Transverse colon (tissue), 4 donors: ENCODE data around the gene PDIK1L. TPM values are rescaled to one million over a fixed set of nuclear protein-coding genes. Genes with fewer than 3 reads are reported as not detected.

Experiments used
- DNase-seq: peaks from one replicate; pipeline ENCODE4 v3.0.0-alpha.2; 2019
- H3K27ac ChIP-seq, 4 donors: fragments of 200-600 bp; sonication (generic); 2 replicates each; pipeline ENCODE4 v1.5.1; 2016 to 2018; ENCODE audit warnings: inconsistent platforms in 4 of 4
- H3K27me3 ChIP-seq: fragments of 200-600 bp; sonication (generic); 2 replicates; pipeline ENCODE4 v1.5.1; 2017; ENCODE audit warnings: inconsistent platforms
- H3K36me3 ChIP-seq, 4 donors: fragments of 200-600 bp; sonication (generic); 2 replicates each; pipeline ENCODE4 v1.5.1; 2017 to 2019; ENCODE audit warnings: inconsistent platforms in 4 of 4
- H3K4me1 ChIP-seq, 4 donors: fragments of 200-600 bp; sonication (generic); 2 replicates each; pipeline ENCODE4 v1.5.1; 2017 to 2020; ENCODE audit warnings: inconsistent platforms in 4 of 4
- H3K4me3 ChIP-seq, 4 donors: fragments of 200-600 bp; sonication (generic); 1 replicate in 1 of 4; 2 replicates in 3 of 4; pipeline versions ENCODE4 v1.5.1 to v1.6.1; 2017 to 2019; ENCODE audit warnings: inconsistent platforms in 4 of 4
- H3K9me3 ChIP-seq, 2 donors: fragments of 200-600 bp; sonication (generic); 2 replicates each; pipeline ENCODE4 v1.5.1; 2017 to 2019; ENCODE audit warnings: inconsistent platforms in 2 of 2
- EP300 ChIP-seq: sonication (generic); formaldehyde crosslinking; IDR thresholded peaks from one replicate; pipeline ENCODE4 v1.6.1; 2017; ENCODE audit warnings: antibody characterized with exemption, low read depth
- POLR2A ChIP-seq: fragments of 450-650 bp; IDR thresholded peaks from one replicate; pipeline ENCODE4 v1.6.1; 2016; ENCODE audit warnings: antibody characterized with exemption, mild to moderate bottlenecking, moderate library complexity
- POLR2AphosphoS5 ChIP-seq, 3 donors: sonication (generic); formaldehyde crosslinking; IDR thresholded peaks; one replicate each; pipeline ENCODE4 v1.6.1; 2016; ENCODE audit warnings: antibody characterized with exemption in 3 of 3
- WGBS, 2 donors: methylation state at CpG; one replicate each; pipeline ENCODE4 v1.1.5; 2018; ENCODE audit warnings: low coverage in 1 of 2; 5-methylcytosine and 5-hydroxymethylcytosine counted together
- in situ Hi-C, 4 donors: fragments of 200-750 bp; cut with MboI; loops; one replicate each; pipeline versions ENCODE4 v1.15.0 to v1.15.1; 2017; ENCODE audit warnings: low sequenced_read_pairs in 3 of 4, low pct_ligation_motif_present in 1 of 4, low pct_unique_long_range_greater_than_20kb in 1 of 4
- intact Hi-C: fragments of 100-400 bp; cut with DNase I; formaldehyde crosslinking; loops from one replicate; pipeline ENCODE4 v1.15.1; 2023; ENCODE audit warnings: low total_unique reads
- total RNA-seq, 4 donors: library from RNA; depleted of rRNA; stranded (reverse); fragments of >200 nt; gene quantifications; one replicate each; pipeline ENCODE4 v1.1.0, GENCODE V29; 2016
- TF ChIP-seq, protein P1 (sequence below), 5 experiments: fragments of 200-600 bp in 3 of 5; fragments of 450-650 bp in 2 of 5; sonication (generic) in 3 of 5; IDR thresholded peaks; 1 replicate in 2 of 5; 2 replicates in 3 of 5; pipeline ENCODE4 v1.5.1; 2016 to 2017; ENCODE audit warnings: antibody characterized with exemption in 5 of 5, inconsistent platforms in 3 of 5, mild to moderate bottlenecking in 2 of 5, moderate library complexity in 1 of 5

Gene PDIK1L
- total RNA-seq, 4 donors from 2014 or later: 4.0 to 15.6 (median 9.8) TPM

DNA sequence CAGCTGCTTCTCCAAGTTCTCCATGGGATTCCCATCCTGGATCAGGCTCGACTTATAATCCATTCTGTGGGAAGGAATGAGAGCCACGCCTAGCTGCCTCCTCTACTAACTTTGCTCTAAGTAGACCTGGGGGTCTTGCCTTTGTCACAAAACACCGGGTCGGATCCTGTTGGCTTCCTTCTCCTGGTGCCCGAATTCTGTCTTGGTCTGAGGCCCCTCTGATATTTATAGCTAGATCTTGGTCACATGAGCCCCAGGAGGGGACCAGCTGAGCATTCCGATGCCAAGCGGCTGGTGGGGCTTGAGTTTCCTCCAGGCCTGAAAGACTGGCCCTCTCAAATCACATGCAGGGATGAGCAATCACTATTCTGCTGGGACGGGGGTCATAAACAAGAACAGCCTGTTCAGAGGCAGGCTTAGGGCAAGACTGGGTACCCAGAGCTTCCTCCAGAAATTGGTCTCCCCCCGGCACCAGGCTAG is 44.2 kb upstream of the PDIK1L start, which contains the start of gene TRIM63:
Gene TRIM63 (minus strand): TSS at position 199 of the 480 bp plus-strand sequence. CDS start 136 bp downstream, at position 63.
- Histone ChIP-seq H3K27ac (no peak within 1 kb of the TSS), H3K27me3 (peaks cover 10% of the 10 kb centered on the region), H3K9me3 (no peaks in the 10 kb centered on the region), H3K4me1 (peaks cover 0 to 4% (median 0%) of the 10 kb centered on the region in 4 donors), H3K4me3 (no peak within 1 kb of the TSS), H3K36me3 (no peaks in the 10 kb centered on the region)
- in situ Hi-C loops: no loop called here
- TF ChIP-seq POLR2AphosphoS5 (IDR thresholded peaks at IDR 0.05) (no peak), EP300 (no peak), POLR2A (no peak)
- TF ChIP-seq, protein P1, sequence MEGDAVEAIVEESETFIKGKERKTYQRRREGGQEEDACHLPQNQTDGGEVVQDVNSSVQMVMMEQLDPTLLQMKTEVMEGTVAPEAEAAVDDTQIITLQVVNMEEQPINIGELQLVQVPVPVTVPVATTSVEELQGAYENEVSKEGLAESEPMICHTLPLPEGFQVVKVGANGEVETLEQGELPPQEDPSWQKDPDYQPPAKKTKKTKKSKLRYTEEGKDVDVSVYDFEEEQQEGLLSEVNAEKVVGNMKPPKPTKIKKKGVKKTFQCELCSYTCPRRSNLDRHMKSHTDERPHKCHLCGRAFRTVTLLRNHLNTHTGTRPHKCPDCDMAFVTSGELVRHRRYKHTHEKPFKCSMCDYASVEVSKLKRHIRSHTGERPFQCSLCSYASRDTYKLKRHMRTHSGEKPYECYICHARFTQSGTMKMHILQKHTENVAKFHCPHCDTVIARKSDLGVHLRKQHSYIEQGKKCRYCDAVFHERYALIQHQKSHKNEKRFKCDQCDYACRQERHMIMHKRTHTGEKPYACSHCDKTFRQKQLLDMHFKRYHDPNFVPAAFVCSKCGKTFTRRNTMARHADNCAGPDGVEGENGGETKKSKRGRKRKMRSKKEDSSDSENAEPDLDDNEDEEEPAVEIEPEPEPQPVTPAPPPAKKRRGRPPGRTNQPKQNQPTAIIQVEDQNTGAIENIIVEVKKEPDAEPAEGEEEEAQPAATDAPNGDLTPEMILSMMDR (IDR thresholded peaks at IDR 0.05): no peak
- intact Hi-C loops: no loop called here
- no peak for DNase-seq
- WGBS, 2 donors: 60% methylated on average over 9 of the region's 9 CpGs; no CpG with 5 or more reads in 1 of the 2 donors

DNA sequence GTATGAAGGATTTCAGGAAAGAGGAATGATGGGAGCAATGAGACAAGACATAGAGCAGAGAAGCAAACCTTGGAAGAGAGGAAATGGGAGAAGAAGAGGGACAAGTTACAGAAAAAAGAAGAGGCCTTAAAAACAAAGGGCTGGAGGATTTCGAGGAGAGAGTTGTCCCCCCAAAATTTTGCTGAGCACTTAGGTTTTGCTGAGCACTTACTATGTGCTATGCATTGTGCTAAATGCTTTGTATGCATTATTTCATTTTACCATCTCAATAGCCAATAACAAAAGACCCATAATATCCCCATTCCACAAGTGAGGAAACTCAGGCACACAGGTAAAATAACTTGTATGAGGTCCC is 41.7 kb upstream of the PDIK1L start:
- H3K9me3 ChIP-seq: no peaks in the 10 kb centered on the region
- no peaks in the 10 kb centered on the region for H3K36me3 ChIP-seq
- TF ChIP-seq, protein P1 (IDR thresholded peaks at IDR 0.05): no peak
- TF ChIP-seq POLR2A (no peak), EP300 (no peak), POLR2AphosphoS5 (IDR thresholded peaks at IDR 0.05) (no peak)
- no peak overlapping the region for H3K4me3 ChIP-seq
- DNase-seq: no peak
- intact Hi-C loops: no loop called here
- peaks cover 0 to 8% (median 0%) of the 10 kb centered on the region in 4 donors for H3K4me1 ChIP-seq
- H3K27ac ChIP-seq: no peak overlapping the region
- in situ Hi-C loops: no loop called here
- 62 to 83% methylated on average over 1 of the region's 1 CpG for WGBS, 2 donors
- peaks cover 26% of the 10 kb centered on the region for H3K27me3 ChIP-seq

DNA sequence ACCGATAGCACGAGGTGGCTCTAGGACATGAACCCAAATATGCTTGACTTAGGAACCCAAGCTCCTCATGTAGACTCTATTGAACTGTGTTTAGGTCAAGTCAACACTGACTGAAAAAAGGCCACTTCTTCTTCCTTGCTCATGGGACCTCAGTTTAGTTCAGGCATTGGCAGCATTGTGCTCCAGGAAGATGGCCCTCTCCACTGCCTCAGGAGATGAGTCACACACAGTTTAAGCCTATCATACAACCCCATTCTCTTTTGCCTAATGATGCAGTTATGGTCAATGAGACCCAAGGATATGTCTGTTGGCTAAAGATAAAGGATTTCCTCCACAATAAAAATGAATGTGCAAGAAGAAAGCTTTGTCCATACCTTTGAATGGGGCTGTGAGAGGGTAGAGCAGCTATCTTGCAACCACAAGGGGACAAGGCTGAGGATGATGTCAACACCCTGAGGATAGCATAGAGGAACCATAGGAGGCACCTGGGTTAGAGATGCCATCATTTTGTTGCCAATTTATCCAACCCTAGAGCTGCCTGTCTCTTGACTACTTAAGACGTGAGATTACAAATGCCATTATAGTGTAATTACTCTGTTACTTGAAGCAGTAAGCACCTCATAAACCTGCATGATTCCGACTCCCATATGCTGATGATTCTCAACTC is 41.2 kb upstream of the PDIK1L start:
- no peak for DNase-seq
- Histone ChIP-seq H3K4me3 (no peak overlapping the region), H3K27me3 (peaks cover 26% of the 10 kb centered on the region), H3K4me1 (peaks cover 0 to 8% (median 0%) of the 10 kb centered on the region in 4 donors), H3K27ac (no peak overlapping the region), H3K36me3 (no peaks in the 10 kb centered on the region), H3K9me3 (no peaks in the 10 kb centered on the region)
- TF ChIP-seq EP300: no peak
- TF ChIP-seq, protein P1 (IDR thresholded peaks at IDR 0.05): no peak
- no peak for TF ChIP-seq POLR2A
- TF ChIP-seq POLR2AphosphoS5 (IDR thresholded peaks at IDR 0.05): no peak
- WGBS, 2 donors: 74 to 76% methylated on average over 2 to 4 of the region's 4 CpGs
- intact Hi-C loops (no loop called here), in situ Hi-C loops (no loop called here)

DNA sequence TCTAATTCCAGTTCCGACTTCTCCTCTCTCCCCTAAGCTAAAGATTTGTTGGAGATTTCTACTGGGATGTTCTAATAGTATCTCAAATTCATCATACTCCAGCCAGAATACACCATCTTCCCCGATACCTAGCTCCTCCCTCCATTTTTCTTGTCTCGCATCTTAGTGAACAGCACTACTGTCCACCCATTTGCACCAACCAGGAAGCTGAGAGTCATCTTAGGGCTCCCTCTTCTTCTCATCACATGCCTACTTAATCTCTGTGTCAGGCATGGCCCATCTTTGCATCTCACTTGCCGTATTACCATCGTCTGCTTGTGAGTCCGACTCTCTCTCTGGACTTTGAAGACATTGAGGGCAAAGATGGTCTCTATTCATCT is 40.7 kb upstream of the PDIK1L start:
- in situ Hi-C loops: no loop called here
- H3K4me3 ChIP-seq: no peak overlapping the region
- H3K36me3 ChIP-seq: no peaks in the 10 kb centered on the region
- no peak for DNase-seq
- peaks cover 26% of the 10 kb centered on the region for H3K27me3 ChIP-seq
- no peak overlapping the region for H3K27ac ChIP-seq
- intact Hi-C loops: no loop called here
- peaks cover 0 to 8% (median 0%) of the 10 kb centered on the region in 4 donors for H3K4me1 ChIP-seq
- TF ChIP-seq POLR2AphosphoS5 (IDR thresholded peaks at IDR 0.05) (no peak), POLR2A (no peak), EP300 (no peak)
- TF ChIP-seq, protein P1 (IDR thresholded peaks at IDR 0.05): no peak
- H3K9me3 ChIP-seq: no peaks in the 10 kb centered on the region
- 95 to 96% methylated on average over 4 to 6 of the region's 6 CpGs for WGBS, 2 donors
